Measurements from ENCODE around the gene CRYAB.
"Not testable (repeated sequence)": the region's sequence is repeated elsewhere in the genome, so short reads cannot be mapped to it uniquely, and the experiment has no call there.

Gene CRYAB

GRCh38 chr11:111933872-111934271, 22.3 kb upstream of the CRYAB start:
- DNase-seq (ENCODE audit: low spot score) (no peak), FAIRE-seq (no peak)

DNA sequence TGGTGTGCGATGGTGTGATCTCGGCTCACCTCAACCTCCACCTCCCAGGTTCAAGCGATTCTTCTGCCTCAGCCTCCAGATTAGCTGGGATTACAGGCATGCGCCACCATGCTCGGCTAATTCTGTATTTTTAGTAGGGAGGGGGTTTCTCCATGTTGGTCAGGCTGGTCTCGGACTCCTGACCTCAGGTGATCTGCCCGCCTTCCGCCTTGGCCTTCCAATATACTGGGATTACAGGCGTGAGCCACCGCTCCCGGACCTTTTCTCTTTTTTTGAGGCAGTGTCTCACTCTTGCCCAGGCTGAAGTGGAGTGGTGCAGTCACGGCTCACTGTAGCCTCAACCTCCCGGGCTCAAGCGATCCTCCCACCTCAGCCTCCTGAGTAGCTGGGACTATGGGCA, 21.6 kb upstream of the CRYAB start:
- not testable (repeated sequence) for FAIRE-seq; DNase-seq (ENCODE audit: low spot score)

GRCh38 chr11:111932611-111932950, 21.0 kb upstream of the CRYAB start:
- FAIRE-seq (no peak), DNase-seq (ENCODE audit: low spot score) (no peak)

DNA sequence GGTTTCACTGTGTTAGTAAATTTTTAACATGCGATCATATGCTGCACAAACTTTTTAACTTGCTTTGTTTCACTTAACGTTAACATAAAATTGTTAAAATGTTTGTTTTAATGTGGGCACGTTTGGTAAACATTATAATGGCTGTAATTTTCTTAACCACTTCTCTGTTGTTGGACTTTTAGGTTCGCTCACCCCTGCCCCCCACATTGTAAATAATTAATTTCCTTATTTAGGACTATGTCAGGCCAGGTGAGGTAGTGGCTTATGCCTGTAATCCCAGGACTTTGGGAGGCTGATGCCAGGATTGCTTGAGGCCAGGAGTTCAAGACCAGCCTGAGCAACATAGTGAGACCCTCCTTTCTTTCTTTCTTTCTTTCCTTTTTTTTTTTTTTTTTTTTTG, 18.9 kb upstream of the CRYAB start:
- no peak for FAIRE-seq
- no peak for DNase-seq (ENCODE audit: low spot score)

DNA sequence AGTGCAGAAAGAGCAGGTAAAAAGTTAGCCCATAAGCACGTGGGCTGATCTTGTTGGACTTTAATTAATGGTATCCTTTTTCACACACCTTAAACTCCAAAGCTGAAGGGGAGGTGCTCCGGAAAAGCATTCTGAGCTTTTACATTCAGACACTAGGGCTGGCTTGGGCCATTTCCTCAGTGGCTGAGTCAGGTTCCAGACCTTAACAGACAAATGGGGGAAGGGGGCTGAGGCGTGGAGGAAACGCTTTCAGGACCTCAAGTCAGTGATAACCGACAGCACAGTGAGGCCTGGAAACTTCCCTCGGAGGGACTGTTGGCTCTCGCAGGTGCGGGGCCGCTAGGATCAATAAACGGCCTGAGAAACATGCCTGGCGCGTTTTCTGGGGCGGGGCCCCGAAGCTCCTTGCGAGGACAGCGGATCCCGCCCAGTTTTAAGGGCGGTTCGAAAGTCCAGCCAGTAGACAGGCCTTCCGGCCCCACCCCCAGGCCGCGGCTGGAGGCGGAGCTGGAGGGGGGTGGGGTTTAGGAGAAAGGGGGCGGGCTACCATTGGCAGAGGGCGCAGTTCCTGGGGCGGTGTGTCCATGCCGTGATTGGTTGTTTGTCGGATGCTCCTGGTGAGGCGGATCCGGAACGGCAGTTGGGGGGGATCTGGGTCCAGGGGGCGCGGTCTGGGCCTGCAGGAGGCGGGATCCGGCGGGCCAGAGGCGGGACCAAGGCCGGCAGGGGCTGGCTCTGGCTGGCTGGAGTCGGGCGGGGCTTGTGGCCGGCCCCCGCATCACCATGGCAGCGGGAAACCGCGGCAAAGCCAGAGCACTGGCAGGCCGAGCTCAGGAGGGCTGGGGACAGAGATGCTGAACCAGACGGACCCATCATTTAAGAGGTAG, 15.2 kb upstream of the CRYAB start:
- DNase-seq (ENCODE audit: low spot score) (peak; percentile 84), FAIRE-seq (peak; percentile 64)

DNA sequence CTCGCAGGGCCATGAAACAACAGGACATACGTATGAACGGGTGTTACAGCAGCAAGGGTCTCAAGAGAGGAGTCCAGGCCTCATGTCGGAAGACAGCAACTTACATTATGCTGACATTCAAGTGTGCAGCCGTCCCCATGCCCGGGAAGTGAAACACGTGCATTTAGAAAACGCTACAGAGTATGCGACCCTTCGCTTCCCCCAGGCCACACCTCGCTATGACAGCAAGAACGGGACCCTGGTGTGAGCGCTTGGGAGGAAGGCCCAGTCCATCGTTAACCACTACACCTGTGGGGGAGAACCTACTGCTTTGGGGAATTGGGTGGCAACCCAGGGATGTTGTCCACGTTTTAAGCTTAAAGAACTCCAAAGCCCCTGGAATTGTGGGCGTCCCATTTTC, 14.4 kb upstream of the CRYAB start:
- FAIRE-seq: no peak

DNA sequence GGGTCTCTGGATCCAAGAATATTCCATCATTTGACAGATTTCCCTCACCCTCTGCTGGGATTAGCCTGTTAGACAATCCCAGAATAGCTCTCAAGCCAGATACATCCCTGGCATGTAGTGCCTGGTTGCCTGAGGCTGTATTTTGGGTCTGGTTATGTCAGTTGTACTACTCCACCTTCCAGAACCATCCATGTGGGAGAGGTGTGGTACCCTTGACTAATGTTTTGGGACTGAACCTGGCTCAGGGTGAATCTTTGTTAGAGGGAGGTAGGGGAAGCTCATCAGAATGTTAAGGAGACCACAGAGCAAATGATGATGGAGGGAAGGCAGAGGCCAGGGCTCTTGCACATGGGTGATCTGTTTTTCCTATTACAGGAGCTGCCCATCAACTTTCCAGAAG, 12.4 kb upstream of the CRYAB start:
- DNase-seq (ENCODE audit: low spot score) (no peak), FAIRE-seq (no peak)

More for the DNA sequence above, 14.4 kb upstream of the CRYAB start:
- no peak for DNase-seq (ENCODE audit: low spot score)

GRCh38 chr11:111923351-111923788, 11.8 kb upstream of the CRYAB start:
- FAIRE-seq: no peak

GRCh38 chr11:111922803-111923202, 11.2 kb upstream of the CRYAB start:
- FAIRE-seq (no peak), DNase-seq (ENCODE audit: low spot score) (no peak)

More at GRCh38 chr11:111923351-111923788, 11.8 kb upstream of the CRYAB start:
- DNase-seq (ENCODE audit: low spot score): no peak

DNA sequence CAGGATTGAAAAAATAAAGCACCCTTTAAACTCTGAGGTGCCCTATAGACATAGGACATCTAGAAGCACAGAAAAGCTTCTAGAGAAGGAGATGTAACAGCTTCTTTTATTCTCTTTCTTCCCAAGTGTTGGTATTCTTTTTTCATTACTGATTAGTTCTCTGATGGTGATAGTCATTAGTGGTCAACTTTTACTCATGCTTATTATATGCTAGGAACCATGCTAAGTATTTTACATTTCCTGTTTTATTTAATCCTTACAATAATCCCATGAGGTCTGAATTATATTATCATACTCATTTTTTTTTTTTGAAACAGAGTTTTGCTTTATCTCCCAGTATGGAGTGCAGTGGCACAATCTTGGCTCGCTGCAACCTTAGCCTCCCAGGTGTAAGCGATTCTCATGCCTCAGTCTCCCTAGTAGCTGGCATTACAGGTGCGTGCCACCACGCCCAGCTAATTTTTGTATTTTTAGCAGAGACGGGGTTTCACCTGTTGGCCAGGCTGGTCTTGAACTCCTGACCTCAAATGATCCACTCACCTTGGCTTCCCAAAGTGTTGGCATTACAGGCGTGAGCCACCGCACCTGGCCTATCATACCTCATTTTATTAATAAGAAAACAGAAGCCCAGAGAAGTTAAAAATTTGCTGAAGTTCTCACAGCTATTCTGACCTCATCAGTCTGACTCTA, 10.1 kb upstream of the CRYAB start:
- FAIRE-seq: no peak
- no peak for DNase-seq (ENCODE audit: low spot score)

DNA sequence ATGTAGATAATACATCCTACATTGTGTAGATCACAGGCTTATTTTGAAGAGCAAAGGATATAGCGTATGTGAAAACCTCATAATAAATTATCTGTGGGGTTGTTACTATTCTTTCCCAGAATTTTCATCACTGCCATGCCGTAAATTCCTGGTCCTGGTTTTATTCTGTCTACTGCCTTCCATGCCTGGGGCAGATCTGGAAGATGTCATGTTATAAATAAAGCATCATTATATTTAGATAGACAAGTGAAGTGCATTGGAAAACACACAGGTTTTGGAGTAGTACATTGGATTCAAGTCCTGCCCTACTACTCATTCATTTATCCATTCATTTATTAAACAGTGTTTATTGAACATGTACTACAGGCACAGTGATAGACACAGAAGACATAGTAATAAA, 9.3 kb upstream of the CRYAB start:
- DNase-seq (ENCODE audit: low spot score) (no peak), FAIRE-seq (no peak)

DNA sequence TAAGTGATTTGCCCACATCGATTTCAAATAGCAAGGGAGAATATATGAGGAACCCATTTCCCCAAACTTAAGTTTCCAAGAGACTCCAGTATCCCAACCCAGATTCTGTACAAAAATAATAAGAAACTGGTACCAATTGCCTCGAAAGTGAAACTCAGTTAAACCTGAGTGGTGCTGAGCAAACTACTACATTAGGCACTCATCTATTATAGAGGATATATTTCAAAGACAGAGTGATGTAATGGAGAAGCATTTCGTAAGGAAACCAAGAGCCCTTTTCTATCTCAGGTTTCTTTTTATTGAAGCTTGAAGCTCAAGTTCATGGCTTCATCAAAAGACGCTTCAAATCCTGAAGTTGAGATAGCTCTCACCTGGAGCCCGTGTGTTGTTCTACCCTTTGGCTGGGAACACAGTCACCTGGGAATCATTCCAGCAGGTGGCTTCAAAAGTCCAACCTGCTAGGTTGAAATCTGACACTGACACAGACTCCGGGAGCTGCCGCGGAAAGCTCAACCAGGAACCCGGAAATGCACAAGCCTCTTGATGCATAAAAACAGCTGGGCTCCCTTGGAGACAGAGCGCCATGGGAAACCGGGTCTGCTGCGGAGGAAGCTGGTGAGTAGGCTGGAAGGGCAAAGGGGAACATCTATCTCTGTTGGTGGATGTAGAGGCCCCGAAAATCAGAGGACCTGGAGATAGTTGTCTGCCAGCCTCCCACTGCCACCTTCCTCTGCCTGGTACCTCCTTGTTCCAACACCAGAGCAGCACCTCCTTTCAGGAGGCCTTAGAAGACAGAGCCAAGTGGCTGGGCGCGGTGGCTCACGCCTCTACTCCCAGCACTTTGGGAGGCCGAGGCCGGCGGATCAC, 7.1 kb upstream of the CRYAB start, which contains the start of gene C11orf52:
TSS of gene C11orf52 (plus strand) at position 524 of the 867 bp plus-strand sequence. CDS start at position 584, 60 bp downstream.
- DNase-seq (ENCODE audit: low spot score) (no peak), FAIRE-seq (no peak)

- DNase-seq (ENCODE audit: low spot score) (no peak), FAIRE-seq (no peak)
Observed at GRCh38 chr11:111917788-111918187, 6.2 kb upstream of the CRYAB start.

GRCh38 chr11:111917312-111917711, 5.7 kb upstream of the CRYAB start:
- FAIRE-seq: no peak
- no peak for DNase-seq (ENCODE audit: low spot score)

DNA sequence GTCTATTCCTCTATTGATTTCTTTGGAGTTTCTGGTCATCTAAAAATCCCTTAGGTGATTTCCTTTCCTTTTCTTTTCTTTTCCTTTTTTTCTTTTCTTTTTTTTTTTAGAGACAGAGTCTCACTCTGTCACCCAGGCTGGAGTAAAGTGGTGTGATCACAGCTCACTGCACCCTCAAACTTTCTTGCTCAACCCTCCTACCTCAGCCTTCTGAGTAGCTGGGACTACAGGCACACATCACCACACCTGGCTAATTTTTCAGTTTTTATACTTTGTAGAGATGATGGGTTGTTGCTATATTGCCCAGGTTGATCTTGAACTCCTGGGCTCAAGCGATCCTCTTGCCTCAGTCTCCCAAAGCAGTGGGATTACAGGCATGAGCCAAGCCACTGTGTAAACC, 5.2 kb upstream of the CRYAB start:
- FAIRE-seq: no peak
- DNase-seq (ENCODE audit: low spot score): no peak

GRCh38 chr11:111913997-111914396, 2.4 kb upstream of the CRYAB start:
- FAIRE-seq (no peak), DNase-seq (ENCODE audit: low spot score) (no peak)

DNA sequence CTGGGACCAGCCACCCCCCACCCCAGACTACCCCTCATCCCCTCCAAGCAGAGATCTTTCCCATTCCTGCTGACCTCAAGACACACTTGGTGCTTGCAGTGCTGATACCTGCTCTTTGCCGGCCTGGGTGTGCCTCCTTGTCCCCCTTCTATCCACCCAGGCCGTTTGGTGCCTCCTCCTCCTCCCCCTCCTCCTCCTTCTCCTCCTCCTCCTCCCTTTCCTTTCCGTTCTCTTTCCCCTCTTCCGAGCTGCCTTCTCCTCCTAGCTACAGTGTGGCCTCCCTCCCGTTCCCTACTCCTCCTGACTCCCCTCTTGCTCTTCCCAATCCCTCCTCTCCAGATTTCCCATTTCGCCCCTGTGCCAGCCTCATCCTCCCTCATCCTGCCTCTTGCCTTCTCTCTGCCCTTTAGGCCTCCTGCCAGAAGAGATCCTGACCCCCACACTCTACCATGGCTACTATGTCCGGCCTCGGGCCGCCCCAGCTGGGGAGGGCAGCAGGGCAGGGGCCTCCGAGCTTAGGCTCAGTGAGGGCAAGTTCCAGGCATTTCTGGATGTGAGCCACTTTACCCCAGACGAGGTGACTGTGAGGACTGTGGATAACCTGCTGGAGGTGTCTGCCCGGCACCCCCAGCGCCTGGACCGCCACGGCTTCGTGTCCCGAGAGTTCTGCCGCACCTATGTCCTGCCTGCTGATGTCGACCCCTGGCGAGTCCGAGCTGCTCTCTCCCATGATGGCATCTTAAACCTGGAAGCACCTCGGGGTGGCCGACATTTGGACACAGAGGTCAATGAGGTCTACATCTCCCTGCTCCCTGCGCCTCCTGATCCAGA, 1.7 kb upstream of the CRYAB start:
- DNase-seq (ENCODE audit: low spot score) (no peak), FAIRE-seq (no peak)

DNA sequence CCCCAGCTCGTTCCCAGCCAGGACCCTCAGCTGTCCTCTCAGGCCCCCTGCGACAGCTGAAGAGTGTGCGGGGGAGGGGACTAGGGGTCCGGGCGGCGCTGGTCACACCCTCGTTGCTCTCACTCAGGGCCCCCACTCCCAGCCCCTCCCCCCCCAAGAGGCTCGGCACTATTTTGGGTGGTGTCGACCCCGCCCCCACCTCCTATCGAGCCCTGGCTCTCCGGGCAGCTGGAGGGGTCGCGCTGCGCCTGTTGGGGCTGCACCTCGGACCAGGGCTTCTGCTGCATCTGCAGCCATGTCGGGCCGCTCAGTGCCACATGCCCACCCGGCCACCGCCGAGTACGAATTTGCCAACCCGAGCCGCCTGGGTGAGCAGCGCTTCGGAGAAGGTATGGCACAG, 965 bp upstream of the CRYAB start, which contains the start of gene HSPB2:
TSS of gene HSPB2 (plus strand) at position 200 of the 400 bp plus-strand sequence. CDS start at position 296, 96 bp downstream.
- DNase-seq (ENCODE audit: low spot score) (no peak), FAIRE-seq (no peak)

GRCh38 chr11:111910676-111911562, 651 bp downstream of the CRYAB start:
- FAIRE-seq (no peak), DNase-seq (ENCODE audit: low spot score) (no peak)

DNA sequence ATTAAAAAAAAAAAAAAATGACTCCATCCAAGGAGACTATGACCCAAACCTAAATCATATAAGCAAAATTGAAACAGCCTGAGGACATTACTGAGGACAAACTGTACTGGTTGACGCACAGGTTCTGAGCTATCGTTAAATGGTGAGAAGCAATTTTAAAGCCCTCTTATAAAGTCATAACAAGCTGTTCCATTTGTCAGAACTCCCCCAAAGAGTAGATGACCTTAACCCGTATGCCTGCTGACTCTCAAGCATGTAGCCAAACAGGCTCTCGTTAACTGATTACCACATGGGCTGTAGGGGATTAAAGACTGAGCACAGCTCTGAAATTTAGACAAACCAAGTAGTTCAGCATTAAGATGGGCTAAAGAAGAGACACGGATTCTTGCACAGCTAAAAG, 2.2 kb downstream of the CRYAB start:
- FAIRE-seq: no peak

More for the DNA sequence above, 2.2 kb downstream of the CRYAB start:
- no peak for DNase-seq (ENCODE audit: low spot score)
